HG03521 (cell line): ENCODE data around the gene GDI1.

Source experiments
- ATAC-seq: cut with Tn5 transposase; IDR thresholded peaks from one replicate; pipeline ENCODE4 v1.9.1; 2021; ENCODE audit warnings: mild to moderate bottlenecking, moderate library complexity; ENCODE audit not compliant: unreplicated experiment

Gene GDI1

DNA sequence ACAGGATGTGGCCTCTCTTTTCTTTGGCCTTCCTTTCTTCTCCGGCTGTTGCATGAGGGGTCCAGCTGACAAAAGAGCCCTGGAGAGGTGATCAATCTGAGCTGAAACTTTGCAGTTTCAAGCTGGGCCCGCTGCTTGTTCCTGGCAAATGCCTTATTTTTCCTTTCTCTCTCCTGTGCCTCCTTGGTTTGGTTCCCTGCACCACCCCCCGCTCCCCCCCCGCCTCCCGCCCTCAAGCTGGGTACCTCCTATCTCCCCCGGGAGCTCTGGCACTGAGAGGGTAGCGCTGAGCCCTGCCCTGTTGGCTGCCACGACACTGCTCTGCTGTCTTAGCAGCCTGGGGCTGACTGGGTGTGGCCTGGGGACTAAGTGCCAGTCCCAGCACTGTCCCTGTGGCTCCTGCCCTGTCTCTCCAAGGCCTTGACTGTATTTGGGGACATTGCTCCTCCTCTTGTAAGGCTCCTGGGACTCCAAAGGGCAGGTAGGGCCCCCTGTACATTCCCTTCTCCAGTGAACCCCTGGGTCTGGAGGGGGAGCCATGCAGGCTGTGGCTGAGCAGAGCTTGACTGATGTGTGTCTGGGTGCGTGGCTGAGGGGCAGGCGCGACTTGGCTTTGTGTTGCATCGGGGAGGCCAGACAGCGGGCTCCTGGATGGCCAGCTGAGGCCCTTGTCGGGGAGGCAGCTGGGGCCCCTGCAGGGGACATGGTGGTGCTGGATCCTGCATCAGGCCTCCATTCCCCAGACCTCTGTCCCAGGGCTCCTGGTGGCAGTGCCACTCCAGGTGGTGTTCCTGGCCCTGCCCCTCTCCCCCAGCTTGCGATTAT lies 22.2 kb downstream of the GDI1 start:
- ATAC-seq: no peak

DNA sequence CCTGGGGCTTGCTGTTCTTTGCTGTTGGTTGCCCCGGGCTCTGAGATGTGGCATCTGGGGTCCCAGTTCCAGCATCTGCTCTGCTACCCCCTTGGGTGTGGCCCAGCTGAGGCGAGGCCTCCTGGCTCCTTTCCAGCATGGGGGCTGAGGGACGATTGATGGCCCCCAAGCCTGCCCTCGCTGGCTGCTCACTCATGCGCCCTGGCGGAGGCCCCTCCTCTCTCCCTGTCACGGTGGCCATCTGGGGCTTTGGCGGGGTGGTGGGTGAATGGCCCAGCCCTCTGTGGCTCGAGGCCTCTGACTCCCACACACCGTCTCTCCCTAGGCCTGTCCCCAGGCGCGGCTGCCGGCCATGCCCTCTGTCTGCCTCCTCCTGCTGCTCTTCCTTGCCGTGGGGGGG lies 22.9 kb downstream of the GDI1 start:
- no peak for ATAC-seq

DNA sequence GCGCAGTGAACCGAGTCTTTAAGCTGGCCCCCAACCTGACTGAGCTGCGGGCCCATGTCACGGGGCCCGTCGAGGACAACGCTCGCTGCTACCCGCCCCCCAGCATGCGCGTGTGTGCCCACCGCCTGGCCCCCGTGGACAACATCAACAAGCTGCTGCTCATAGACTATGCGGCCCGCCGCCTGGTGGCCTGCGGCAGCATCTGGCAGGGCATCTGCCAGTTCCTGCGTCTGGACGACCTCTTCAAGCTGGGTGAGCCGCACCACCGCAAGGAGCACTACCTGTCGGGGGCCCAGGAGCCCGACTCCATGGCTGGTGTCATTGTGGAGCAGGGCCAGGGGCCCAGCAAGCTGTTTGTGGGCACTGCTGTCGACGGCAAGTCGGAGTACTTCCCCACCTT lies 23.4 kb downstream of the GDI1 start:
- no peak for ATAC-seq

DNA sequence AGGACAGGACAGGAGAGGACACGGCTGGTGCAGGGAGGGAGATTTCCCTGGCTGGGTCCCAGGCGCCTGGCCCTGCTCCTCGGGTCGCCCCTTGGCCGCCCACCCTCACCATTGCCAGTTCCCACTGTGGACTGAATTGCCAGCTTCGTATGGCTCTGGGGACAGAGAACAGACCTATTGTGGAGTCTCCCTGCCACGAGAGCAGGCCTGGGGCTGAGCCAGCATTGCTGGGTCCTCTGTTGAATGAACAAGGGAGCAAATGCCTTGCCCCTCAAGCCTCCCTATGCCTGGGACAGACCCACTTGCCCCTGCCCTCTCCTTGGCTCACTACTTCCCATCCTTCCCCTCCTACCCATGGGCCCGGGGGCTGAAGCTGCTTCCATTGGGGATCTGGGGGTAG lies 25.4 kb downstream of the GDI1 start:
- ATAC-seq: no peak

DNA sequence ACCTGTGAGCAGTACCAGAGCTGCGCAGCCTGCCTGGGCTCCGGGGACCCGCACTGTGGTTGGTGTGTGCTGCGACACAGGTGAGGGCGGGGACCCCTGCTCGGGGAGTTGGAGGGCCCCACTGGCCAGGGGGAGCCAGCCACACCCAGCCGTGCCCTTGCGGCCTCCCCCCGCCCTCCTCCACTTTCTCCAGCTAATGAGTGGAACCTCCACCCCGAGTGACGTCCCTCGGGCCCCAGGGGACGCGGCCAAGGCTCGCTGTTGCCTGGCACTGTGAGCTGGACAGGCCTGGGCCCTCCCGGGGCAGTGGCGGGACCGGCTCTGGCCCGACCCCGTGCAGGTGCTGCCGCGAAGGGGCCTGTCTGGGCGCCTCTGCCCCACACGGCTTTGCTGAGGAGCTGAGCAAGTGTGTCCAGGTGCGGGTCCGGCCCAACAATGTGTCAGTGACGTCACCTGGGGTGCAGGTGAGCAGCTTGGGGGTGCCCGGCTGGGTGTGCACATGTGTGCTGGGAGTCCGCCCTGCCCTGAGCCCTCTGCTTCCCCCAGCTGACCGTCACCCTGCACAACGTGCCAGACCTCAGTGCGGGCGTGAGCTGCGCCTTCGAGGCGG lies 26.8 kb downstream of the GDI1 start:
- ATAC-seq: no peak

DNA sequence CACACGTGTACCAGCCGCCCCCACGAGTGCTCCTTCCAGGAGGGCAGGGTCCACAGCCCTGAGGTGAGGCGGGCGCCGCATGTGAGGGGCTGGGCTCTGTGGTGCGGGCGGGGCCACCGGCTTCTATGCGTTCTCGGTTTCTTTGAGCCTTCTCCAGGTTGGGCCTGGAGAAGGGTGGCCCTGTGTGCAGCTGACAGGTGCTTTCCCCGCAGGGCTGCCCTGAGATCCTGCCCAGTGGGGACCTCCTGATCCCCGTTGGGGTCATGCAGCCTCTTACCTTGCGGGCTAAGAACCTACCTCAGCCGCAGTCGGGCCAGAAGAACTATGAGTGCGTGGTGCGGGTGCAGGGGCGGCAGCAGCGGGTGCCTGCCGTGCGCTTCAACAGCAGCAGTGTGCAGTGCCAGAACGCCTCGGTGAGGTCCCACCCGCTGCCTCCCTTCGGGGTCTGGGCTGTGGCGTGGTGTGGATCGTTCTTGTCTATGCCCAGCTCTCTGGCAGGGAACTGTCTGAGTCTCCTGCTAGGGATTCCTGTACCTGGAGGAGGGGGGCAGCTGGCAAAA lies 27.9 kb downstream of the GDI1 start:
- ATAC-seq: no peak

DNA sequence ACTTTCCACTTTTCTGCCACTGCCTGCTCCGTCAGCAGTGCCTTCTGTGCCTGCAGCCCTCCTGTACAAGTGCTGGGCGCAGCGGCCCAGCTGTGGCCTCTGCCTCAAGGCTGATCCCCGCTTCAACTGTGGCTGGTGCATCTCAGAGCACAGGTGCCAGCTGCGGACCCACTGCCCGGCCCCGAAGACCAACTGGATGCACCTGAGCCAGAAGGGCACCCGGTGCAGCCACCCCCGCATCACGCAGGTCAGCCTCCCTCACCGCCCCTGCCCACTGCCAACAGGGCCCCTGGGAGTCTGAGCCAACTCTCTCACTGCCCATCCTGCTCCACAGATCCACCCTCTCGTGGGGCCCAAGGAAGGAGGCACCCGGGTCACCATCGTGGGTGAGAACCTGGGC lies 28.6 kb downstream of the GDI1 start:
- ATAC-seq: no peak

DNA sequence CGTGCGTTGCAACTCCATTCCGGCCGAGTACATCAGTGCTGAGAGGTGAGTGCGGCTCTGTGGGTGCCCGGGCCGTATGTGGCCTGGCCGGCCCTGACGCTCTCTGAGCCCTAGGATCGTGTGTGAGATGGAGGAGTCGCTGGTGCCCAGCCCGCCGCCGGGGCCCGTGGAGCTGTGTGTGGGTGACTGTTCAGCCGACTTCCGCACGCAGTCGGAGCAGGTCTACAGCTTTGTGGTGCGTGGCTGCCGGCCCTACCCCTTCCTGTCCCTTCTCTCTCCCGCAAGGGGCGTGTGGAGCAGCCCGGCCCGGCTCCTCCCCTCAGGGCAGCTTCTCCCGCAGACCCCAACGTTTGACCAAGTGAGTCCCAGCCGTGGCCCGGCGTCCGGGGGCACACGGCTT lies 29.1 kb downstream of the GDI1 start:
- ATAC-seq: no peak

DNA sequence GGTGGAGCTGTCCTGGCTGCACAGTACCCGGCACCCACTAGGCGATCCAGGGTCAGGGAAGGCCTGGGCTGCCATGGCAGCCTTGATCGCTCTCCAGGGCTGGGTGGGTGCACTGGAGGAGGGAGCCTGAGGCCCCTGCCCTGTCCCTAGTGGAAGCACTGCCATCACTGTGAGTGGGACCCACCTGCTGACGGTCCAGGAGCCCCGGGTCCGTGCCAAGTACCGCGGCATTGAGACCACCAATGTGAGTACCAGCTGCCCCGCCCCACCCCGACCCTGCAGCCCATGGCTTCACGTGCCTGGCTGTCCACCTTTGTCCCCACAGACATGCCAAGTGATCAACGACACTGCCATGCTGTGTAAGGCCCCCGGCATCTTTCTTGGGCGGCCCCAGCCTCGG lies 30.0 kb downstream of the GDI1 start:
- ATAC-seq: no peak

DNA sequence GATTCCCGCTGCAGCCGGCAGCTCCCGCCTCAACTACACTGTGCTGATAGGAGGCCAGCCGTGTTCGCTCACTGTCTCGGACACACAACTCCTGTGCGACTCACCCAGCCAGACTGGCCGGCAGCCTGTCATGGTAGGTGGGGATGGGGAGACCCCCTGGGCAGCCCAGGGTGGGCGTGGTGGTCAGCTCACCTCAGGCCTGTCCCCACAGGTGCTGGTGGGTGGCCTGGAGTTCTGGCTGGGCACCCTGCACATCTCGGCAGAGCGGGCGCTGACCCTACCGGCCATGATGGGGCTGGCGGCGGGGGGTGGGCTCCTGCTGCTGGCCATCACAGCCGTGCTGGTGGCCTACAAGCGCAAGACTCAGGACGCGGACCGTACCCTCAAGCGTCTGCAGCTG lies 30.6 kb downstream of the GDI1 start:
- no peak for ATAC-seq

DNA sequence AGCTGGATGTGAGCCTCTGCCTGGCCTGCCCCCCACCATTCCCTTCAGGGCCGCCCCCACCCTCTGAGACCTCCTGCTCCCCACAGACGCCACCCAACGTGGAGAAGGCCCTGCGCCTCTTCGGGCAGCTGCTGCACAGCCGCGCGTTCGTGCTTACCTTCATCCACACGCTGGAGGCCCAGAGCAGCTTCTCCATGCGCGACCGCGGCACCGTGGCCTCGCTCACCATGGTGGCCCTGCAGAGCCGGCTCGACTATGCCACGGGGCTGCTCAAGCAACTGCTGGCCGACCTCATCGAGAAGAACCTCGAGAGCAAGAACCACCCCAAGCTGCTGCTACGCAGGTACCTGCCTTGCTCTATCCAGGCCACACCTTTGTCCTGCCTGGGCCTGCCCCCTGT lies 31.3 kb downstream of the GDI1 start:
- ATAC-seq: no peak

DNA sequence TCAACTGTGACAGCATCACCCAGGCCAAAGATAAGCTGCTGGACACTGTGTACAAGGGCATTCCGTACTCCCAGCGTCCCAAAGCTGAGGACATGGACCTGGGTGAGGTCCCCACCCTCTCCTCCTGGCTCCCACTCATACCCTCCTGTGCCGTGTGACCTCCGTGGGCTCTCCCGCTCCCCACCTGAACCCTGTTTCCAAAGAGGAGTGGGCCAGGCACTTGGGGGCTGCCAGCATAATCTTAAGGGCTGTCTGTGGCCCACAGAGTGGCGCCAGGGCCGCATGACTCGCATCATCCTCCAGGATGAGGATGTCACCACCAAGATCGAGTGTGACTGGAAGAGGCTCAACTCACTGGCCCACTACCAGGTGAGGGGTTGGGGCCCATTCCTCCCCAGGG lies 32.2 kb downstream of the GDI1 start:
- ATAC-seq: no peak

DNA sequence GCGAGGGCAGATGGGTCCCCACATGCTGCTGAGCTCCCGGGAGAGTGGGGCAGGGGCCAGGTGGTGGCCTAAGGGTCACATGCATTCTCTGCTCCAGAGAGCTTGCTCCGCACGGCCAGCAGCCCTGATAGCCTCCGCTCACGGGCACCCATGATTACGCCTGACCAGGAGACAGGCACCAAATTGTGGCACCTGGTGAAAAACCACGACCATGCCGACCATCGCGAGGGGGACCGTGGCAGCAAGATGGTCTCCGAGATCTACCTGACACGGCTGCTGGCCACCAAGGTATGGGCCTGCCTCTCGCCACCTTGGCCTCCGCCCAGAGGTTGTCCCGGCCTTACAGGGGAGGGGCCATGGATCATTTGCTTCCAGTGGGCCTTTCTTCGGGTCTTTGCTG lies 32.9 kb downstream of the GDI1 start:
- no peak for ATAC-seq

DNA sequence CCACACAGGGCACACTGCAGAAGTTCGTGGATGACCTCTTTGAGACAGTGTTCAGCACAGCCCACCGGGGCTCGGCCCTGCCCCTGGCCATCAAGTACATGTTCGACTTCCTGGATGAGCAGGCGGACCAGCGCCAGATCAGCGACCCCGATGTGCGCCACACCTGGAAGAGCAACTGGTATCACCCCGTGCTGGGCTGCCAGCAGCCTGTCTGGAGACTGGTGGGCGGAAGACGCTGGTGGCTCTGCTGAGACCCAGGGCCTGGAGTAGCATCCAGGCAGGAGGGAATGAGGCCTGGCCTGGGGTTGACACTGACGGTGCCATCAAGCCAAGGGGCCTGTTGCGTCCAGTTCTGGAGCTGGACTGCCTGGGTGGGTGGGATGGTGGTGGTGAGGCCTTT lies 33.5 kb downstream of the GDI1 start:
- no peak for ATAC-seq

DNA sequence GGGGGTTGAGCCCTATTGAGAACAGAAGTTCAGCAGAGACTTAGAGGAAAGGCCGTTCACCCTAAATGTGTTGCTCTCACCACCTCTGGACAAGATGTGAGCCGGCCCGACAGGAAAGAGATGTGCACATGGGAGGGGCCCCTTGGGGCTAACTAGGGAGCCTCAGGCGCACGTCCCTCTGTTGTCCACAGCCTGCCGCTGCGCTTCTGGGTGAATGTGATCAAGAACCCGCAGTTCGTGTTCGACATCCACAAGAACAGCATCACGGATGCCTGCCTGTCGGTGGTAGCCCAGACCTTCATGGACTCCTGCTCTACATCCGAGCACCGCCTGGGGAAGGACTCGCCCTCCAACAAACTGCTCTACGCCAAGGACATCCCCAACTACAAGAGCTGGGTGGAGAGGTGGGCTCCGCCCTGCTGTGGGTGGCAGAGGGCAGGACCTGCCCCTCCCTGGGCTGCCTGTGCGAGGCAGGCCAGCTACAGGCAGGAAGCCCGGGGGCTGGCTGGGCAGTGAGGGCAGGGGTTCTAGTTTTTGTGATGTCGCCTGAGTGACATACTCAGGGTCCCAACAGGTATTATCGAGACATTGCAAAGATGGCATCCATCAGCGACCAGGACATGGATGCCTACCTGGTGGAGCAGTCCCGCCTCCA lies 34.1 kb downstream of the GDI1 start:
- ATAC-seq: no peak

DNA sequence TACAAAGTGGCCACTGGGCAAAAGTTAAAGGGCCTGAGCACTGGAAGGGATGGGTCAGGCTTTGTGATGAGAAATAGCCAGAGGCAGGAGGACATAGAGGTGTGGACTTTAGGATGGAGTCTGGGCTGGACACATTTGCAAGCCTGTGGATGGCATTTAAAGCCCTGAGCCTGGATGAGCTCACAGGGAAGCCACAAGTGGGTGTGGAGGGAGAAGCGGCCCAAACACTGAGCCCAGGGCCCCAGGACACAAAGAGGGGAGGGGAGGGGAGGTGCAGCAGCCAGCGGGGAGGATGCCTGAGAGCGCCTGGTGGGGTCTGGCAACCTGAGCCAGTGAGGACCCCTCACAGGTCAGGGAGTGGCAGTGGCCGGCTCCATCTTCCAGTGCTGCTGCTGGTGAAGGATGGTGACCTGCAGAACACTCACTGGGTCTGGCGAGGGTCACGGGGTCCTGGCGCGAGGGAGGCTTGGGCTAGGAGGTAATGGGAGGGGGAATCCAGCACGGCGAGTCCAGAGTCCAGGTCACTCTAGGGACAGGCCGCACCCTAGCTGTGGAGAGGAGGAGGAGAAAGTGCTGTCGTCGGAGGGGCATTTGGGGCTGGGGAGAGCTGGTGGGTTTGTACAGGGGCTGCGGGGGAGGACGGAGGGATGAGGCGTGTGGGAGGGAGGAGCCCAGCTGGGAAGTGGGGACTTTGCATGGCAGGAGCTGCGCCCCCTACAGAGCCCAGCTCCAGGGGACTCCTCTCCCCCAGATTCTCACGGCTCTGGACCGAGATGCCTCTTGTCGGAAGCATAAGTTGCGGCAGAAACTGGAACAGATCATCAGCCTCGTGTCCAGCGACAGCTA lies 35.1 kb downstream of the GDI1 start:
- ATAC-seq: no peak

DNA sequence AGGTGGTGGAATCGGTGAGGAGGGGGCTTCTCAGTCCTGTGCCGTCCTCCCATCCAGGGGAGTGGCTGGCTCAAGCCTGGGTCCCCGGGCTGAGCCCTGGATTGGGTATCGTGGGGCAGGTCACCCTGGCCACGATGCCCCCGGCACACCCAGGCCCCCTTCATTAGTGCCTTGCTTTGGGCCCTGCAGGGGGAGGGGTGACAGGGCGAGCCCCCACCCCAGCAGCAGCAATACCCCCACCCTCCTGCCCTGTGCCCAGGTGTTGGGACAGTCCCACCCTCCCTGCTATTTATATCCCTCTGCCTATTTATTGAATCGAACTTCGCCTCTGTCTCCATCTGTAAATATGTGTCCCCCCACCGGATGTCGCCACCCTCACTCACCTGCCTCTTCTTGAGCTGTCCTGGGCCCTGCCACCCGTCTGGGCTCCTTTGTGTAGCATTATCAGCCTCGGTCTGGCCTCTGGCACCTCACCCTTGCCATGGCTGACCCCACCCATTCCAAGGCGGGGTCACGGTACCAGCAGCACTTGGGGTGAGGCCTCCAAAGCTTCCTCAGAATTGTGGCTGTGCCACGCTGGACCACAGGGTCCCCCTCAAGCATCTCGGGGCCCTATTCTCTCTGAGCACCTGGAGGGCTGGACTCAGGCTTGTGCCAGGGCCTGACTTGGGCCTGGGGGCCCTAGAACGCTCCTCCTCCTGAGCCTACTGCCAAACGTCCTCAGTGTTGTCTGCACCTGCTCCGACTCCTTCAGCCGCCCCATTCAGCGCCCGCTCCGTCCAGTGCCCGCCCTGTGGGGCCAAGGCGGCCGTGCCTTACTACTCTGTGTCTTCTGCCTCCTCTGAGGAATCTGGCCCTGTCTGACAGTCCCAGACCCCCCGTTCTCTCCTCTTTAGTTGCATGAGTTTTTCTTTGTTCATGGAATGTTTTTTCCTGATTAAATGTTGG lies 36.0 kb downstream of the GDI1 start:
- ATAC-seq: no peak

DNA sequence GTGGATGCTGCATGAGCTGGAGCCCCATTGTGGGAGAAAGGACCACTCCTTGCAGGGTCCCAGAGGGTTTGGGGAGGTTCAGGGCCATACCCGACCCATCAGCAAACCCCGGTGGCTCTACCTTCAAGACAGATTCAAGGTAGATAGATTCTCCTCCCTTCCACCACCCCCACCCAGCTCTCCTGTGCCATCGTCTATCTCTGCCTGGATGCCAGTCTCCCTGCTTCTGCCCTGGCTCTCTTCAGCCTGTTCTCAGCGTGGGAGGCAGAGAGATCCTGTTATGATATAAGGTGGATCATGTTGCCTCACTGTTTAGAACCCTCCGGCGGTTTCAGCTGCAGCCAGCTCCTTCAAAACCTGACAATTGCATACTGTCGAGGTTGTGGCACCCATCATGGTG lies 36.7 kb downstream of the GDI1 start:
- ATAC-seq: no peak

DNA sequence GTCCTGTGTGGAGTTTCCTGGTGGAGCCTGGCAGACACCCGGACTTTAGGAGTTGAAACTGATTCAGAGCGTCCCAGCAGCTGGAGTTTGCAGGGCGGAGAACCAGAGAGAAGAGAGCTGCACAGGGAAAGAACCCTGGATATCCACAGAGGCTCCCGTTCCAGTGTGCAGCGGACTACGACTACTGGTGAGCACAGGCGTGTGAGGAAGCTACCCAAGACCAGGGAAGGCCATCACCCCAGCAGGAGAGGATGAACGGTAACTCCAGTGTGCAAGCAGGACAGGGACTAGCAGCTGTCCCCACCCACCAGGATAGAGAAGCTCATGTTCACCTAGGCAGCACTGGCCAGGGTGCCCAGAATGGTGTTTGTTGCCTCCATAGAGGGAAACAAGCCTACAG lies 39.9 kb downstream of the GDI1 start:
- ATAC-seq: no peak

DNA sequence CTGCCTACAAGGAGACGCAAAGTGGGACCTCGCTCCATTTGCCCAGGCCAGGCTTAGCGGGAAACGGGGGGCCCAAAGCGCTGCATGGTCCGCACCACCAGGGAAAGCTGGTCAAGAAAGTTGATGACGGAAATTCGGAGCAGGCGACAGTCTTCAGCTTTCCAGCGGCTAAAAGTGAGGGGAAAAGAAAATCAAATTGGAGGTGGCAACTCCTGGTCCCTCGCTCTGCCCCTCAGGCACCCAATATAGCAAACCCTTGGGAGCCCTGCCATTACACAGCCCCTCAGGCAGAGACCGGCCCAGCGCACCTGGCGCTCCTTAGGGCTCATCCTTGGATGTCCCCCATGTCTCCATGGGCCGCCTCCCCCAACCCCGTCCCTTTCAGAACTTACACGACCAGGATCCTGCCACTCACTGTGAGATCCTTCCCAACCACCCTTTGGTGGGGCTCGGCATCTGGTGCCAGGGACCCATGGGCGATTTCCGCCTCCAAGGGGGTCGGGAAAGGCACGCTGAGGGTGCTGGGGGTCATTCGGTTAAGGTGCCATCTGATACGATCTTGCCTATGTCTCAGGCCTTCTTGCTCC lies 41.0 kb downstream of the GDI1 start:
- no peak for ATAC-seq
